ENCODE results near the gene SCCPDH.
"Not testable (repeated sequence)": the region's sequence is repeated elsewhere in the genome, so short reads cannot be mapped to it uniquely, and the experiment has no call there.

SCCPDH gene

DNA sequence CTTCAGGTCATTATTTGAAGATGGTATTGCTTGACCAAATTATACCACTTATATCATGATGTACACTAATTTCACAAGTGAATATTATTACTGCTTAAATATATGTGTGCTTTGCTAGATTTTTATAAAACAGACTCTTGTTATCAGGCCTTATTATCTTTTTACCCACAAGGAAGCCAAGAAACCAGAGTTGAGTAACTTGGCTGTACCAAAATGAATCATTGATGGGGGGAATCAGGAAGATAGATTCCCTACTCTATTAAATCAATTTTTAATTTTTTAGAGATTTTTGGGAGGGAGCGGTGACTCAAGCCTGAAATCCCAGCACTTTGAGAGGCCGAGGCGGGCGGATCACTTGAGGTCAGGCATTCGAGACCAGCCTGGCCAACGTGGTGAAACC is 16.0 kb upstream of the SCCPDH start:
- DNase-seq = no peak

DNA sequence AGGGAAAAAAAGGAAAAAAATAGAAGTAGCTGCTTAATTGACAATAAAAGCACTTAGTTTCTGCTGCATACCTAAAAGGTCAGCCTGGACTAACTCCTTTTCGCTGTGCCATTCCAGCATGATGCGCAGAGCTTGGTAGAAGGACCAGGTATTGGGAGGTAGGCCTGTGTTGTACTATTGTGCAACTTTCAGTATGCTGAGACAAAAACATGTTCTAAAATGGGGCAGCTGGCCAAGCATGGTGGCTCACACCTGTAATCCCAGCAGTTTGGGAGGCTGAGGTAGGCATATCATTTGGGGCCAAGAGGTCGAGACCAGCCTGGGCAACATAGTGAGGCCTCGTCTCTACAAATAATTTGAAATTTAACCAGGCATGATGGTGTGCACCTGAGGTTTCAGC is 15.0 kb upstream of the SCCPDH start:
- DNase-seq = no peak

DNA sequence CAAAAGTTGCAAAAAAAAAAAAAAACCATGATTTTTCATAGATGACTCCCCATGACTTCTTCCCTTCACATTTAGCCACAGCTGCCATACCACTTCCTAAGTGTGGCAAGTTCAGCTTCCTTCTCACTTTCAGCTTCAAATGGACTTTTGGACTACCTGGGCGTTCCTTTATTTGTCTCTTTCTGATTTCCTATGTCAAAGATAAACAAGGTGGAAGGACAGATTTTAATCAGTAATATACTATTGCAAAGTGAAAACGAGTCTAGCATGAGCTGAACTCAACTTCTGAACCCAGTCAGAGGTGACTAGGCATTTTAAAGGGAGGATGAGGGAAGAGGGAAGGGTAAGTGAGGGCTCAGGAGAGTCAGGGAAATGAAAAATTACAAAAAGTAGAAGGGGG is 14.4 kb upstream of the SCCPDH start:
- no peak for DNase-seq

DNA sequence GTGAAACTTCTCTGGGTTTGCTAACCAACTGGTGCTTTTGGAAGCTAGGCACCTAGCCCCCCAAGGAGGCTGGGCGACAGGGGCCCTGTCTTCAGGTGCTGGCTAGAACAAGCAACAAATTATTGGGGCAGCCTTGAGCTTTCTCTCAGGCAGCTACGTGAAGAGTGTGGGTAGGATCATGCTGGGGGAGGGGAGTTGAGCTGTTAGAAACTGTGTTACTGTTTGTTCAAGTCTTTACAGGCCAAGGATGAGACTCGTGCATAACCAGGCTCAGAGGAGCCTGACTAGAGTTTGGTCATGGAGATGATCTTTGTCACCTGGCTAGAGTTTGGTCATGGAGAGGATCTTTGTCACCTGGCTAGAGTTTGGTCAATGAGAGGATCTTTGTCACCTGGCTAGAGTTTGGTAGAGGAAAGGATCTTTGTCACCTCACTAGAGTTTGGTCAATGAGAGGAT is 12.6 kb upstream of the SCCPDH start:
- no peak for DNase-seq

DNA sequence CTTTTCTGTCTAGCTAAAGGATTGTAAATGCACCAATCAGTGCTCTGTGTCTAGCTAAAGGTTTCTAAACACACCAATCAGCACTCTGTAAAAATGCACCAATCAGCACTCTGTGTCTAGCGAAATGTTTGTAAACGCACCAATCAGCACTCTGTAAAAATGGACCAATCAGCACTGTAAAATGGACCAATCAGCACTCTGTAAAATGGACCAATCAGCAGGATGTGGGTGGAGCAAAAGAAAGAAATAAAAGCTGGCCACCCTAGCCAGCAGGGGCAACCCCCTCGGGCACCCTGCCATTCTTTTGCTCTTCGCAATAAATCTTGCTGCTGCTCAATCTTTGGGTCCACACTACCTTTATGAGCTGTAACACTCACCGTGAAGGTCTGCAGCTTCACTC is 11.8 kb upstream of the SCCPDH start:
- not testable (repeated sequence) for DNase-seq

DNA sequence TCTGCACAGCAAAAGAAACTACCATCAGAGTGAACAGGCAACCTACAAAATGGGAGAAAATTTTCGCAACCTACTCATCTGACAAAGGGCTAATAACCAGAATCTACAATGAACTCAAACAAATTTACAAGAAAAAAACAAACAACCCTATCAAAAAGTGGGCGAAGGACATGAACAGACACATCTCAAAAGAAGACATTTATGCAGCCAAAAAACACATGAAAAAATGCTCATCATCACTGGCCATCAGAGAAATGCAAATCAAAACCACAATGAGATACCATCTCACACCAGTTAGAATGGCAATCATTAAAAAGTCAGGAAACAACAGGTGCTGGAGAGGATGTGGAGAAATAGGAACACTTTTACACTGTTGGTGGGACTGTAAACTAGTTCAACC is 4.8 kb upstream of the SCCPDH start:
- DNase-seq = not testable (repeated sequence)

DNA sequence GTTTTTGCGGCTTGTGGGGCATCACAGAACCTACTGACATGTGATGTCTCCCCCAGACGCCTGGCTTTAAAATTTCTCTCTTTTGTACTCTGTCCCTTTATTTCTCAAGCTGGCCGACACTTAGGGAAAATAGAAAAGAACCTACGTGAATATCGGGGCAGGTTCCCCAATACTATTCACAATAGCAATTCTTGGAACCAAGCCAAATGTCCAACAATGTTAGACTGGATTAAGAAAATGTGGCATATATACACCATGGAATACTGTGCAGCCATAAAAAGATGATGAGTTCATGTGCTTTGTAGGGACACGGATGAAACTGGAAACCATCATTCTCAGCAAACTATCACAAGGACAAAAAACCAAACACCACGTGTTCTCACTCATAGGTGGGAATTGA is 3.4 kb upstream of the SCCPDH start:
- DNase-seq = not testable (repeated sequence)

DNA sequence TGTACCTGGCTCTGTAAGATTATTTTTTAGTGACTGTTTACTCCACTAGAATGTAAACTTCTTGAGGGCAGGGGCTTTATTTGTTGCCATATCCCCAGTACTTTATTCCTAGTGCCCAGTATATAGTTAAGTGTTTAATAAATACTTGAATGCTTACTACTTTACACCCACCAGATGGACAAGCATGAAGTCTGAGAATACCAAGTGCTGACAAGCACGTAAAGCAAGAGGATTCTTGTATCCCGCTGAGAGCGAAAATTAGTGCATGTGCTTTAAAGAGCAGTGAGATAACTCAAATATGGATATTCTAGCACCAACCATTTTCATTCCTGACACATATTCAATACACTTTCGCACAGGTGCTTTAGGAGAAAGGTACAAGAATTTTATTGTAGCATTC is 1.5 kb upstream of the SCCPDH start:
- DNase-seq = no peak

DNA sequence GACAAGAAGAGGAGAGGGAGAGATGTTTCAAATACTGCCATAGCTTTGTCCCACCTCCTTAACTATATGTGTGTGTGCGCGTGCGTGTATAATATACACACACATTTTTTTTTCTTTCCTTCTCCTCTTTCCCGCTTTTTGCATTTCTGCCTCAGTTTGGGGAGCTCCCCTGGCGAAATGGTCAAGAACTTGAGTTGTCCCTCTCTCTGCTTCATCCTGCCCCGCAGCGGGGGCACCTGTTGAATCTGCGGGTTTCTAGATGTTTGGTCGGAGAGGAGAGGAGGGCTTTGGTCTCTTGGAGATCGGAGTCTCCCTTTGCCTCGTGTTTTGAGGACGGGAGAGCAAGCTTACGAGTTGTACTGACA is 504 bp downstream of the SCCPDH start:
- peak; percentile 8 to 89 (median 86) for DNase-seq

DNA sequence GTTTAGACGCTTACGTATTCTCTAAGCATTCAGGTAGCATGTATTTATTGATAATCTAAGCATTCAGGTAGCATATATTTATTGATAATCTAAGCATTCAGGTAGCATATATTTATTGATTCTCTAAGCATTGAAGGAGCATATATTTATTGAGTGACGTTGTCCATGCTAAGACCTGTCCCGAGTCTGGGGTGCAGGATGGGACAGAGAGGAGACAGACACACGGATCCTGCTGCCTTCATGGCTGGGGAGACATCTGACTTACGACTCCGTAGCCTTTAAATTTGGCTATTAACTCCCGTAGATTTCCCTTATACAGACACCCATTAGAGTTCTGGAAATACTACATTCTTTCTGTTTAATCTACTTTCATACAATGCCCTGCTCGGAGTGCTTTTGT is 982 bp downstream of the SCCPDH start:
- peak in 1 of 3 experiments; percentile 44 for DNase-seq

DNA sequence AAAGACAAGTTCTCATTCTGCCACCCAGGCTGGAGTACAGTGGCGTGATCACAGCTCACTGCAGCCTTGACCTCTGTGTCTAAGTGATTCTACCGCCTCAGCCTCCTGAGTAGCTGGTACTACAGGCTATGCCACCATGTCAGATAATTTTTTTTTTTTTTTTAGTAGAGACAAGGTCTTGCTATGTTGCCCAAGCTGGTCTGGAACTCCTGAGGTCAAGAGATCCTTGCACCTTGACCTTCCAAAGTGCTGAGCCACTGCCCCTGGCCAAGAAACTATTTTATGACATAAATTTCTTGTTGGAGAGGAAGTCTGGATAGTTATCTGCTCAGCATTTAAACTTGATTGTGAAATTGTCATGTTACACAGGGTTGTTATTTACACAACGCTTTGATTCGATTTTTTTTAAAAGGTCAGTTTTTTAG is 2.1 kb downstream of the SCCPDH start:
- DNase-seq = no peak

DNA sequence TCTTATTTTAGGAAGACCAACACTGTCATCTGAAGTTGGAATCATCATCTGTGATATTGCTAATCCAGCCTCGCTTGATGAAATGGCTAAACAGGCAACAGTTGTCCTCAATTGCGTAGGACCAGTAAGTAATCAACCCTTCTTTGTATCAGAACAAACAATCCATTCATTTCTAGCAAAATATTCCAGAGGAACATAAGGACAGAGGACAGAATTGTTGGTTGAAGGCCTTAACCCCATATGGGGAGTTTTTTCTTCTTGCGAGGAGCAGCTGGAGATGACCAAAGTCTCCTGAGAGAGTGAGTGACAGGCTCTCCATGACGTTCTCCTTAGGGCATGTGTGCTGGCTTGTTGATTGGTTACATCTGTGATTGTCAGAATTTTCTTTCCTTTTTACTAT is 2.7 kb downstream of the SCCPDH start:
- no peak for DNase-seq

DNA sequence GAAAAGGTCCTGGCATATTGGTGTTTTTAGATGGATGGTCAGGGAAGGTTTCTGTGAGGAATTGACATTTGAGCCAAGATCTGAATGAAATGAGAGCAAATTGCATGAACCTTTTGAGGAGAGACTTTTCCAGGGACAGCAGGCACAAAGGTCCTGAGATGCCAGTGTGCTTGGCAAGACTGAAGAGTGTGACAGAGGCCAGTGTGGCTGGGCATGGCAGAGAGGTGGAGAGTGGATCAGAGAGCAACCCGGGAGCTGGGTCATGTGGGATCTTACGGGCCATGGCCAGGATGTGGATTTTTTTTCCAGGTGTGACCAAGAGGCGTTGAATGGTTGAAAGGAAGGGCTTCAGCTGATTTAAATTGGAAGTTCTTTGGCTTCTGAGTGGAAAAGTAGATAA is 3.4 kb downstream of the SCCPDH start:
- no peak for DNase-seq

DNA sequence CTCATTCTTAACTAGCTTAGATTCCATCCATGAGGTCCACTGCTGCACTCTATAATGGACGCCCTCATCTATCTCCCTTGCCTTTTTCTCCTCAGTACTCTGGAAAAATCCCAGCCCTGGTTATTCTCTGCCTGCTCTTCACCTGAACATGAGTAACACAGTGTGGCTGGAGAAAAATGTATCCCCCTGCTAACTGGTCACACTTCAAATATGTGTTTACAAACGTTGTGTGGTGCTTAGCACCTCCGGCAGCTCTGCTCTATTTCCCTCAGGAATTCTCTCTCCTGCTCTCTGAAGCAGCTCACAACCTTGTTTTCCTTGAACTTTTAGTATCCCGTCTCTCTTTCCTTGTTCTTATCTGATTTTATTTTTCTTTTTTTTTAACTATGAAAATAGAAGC is 4.1 kb downstream of the SCCPDH start:
- DNase-seq = no peak

DNA sequence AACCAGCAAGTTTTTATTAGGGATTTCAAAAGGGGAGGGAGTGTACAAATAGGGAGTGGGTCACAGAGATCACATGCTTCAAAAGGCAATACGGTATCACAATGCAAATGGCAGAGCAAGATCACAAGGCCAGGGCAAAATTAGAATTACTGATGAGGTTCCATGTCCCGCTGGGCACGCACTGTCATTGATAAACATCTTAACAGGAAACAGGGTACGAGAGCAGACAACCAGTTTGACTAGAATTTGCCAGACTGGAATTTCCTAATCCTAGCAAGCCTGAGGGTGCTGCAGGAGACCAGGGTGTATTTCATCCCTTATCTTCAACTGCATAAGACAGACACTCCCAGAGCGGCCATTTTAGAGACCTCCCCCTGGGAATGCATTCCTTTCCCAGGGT is 4.8 kb downstream of the SCCPDH start:
- DNase-seq = not testable (repeated sequence)

DNA sequence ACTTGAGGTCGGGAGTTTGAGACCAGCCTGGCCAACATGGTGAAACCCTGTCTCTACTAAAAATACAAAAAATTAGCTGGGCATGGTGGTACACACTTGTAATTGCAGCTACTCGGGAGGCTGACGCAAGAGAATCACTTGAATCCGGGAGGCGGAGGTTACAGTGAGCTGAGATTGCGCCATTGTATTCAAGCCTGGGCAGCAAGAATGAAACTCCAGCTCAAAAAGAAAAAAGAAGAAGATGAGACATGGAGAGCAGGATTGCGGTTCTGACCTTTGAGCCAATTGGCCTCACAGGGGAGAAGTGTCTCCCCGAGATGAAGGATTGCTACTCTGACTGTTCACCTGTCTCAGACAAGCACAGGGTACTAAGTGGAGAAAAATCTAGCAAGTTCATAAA is 6.6 kb downstream of the SCCPDH start:
- DNase-seq = no peak

DNA sequence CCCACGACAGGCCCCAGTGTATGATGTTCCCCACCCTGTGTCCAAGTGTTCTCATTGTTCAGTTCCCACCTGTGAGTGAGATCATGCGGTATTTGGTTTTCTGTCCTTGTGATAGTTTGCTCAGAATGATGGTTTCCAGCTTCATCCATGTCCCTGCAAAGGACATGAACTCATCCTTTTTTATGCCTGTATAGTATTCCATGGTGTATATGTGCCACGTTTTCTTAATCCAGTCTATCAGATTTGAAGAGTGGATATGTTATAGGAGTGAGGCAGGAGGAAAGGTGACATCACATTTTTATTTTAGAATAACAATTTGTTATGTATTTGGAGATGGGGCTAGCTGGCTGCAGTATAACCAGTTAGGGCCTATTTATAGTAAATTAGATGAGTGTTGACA is 7.7 kb downstream of the SCCPDH start:
- not testable (repeated sequence) for DNase-seq

DNA sequence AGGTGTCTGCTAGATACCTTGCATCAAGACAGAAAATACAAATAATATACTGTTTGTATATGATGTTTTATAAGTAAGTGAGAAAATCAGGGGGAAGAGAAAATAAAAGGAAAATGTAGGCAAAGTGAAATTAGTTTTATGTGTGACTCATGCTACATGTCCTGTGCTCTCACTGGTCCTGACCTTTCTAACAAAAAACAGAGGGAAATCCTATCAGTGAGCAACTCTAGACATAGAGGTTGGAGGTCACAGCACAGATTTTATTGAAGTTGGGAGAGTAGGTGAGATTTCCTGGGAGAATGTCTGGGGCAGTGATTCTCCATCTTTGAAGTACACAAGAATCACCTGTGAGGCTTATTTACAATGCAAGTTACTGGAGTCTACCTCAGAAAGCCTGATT is 9.5 kb downstream of the SCCPDH start:
- no peak for DNase-seq

DNA sequence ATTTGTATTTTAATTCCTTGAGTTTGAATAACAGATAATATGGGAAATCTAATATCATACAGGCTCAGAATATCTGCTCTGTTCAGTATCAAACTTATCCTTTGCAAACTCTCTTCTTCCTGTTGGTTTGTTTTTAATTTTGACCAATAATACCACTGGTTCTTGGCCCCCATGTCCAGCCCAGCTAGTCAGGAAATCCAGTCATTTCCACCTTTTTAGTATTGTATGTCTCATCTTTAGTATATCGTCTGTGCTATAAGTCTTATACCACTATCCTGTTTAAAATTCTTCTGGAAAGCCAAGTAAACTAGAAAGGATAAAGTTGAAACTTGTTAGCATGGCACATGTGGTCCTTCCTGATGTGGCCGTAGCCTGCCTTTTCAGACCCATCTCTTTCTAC is 10.7 kb downstream of the SCCPDH start:
- DNase-seq = no peak

DNA sequence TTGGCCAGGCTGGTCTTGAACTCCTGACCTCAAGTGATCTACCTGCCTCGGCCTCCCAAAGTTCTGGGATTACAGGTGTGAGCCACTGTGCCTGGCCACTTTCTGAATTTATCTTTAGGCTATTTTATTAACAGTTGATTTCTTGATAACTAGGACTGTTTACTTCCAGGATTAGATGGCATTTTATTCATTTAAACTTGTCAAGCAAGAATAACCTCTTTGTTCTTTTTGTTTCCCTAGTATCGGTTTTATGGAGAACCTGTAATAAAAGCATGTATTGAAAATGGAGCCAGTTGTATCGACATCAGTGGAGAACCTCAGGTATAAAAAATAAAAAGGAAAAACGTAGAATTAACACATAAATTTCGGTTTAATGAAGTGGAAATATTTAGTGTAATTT is 11.5 kb downstream of the SCCPDH start:
- no peak for DNase-seq

DNA sequence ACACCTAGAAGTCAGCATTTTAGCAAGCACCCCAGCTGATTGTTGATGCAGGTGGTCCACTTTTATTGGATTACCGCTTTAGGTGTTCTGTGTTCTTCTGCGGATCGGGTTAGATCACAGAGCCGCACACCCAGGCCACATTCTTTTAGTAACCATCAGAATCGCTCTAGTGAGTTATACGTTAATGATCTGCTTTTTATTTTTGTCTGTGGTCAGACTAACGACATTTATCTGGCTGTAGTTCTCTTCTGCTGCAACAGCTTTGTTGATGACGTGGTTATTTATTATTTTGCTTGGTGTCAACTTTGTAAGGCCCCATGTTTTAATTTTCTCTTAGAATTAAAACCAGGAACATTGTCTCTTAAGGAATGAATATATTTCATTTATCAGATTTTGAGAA is 18.2 kb downstream of the SCCPDH start:
- DNase-seq = no peak

DNA sequence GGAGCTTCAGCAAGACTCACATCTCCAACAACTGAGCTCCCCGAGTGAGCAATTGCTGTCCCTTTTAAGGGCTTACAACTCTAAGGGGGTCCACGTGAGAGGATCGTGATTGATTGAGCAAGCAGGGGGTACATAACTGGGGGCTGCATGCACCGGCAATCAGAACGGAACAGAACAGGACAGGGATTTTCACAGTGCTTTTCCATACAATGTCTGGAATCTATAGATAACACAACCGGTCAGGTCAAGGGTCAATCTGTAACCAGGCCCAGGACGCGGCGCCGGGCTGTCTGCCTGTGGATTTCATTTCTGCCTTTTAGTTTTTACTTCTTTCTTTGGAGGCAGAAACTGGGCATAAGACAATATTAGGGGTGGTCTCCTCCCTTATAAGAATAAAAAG is 21.9 kb downstream of the SCCPDH start:
- not testable (repeated sequence) for DNase-seq

DNA sequence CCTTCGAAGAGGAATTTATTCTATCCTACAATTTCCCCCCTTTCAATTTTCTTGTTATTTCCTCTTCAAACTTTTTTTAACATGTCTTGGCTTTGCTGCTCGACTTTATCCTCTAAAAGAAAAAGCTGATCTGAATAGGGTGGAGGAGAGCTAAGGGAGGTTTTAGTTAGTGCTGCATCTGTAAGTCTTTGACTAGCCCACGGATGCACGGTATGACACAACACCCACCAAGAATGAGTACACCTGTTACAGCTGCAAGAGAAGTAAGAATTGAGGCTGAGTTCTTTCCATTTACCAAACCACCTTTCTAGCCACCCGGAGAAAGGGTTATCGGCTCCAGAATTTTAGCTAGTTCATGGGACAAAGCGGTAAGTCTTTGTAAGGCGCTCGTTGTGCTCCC is 23.8 kb downstream of the SCCPDH start:
- no peak for DNase-seq

DNA sequence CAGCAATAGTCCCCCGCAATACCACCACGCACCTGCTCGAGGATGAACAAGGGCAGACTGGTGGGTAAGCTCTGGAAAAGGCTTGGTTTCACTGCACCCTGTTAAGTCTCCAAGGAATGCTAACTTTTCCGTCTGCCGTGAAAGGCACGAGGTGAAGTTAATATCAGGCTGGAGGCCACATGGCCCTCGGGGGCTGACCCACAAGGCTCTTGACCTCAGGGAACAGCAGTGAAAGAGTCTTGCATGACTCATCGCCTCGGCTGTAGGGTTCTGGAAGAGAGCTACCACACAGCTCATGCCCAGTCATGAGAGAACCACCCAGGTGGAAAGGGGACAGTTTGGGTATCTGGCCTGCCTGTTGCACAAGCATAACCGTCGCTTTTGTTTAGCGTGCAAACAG is 24.7 kb downstream of the SCCPDH start:
- peak in 1 of 3 experiments; percentile 43 for DNase-seq

DNA sequence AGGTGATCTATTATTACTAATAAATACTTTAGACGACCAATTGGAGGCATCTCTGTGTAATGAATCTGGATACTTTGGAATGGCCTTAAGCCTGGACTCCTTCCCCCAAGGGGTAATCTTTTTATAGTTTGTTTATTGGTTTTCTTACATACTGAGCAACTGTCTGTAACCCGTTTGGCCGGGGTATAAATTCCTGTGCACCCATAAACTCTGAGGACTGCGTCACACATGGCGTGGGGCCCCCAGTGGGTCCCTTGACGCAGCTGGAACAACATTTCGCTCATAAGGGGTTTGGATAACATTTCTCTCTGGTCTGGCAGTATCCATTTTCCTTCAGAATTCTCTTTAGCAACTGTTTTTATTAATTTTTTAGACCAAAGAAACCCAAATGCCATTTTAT is 26.5 kb downstream of the SCCPDH start:
- no peak for DNase-seq
